Transverse colon (tissue), 4 donors: ENCODE results near the gene IKZF3. TPM values are rescaled to one million over a fixed set of nuclear protein-coding genes. Genes with fewer than 3 reads are reported as not detected.

Experiments
- DNase-seq: peaks from one replicate; pipeline ENCODE4 v3.0.0-alpha.2; 2019
- H3K27ac ChIP-seq, 4 donors: fragments of 200-600 bp; sonication (generic); 2 replicates each; pipeline ENCODE4 v1.5.1; 2016 to 2018; ENCODE audit warnings: inconsistent platforms in 4 of 4
- H3K27me3 ChIP-seq: fragments of 200-600 bp; sonication (generic); 2 replicates; pipeline ENCODE4 v1.5.1; 2017; ENCODE audit warnings: inconsistent platforms
- H3K36me3 ChIP-seq, 4 donors: fragments of 200-600 bp; sonication (generic); 2 replicates each; pipeline ENCODE4 v1.5.1; 2017 to 2019; ENCODE audit warnings: inconsistent platforms in 4 of 4
- H3K4me1 ChIP-seq, 4 donors: fragments of 200-600 bp; sonication (generic); 2 replicates each; pipeline ENCODE4 v1.5.1; 2017 to 2020; ENCODE audit warnings: inconsistent platforms in 4 of 4
- H3K4me3 ChIP-seq, 4 donors: fragments of 200-600 bp; sonication (generic); 1 replicate in 1 of 4; 2 replicates in 3 of 4; pipeline versions ENCODE4 v1.5.1 to v1.6.1; 2017 to 2019; ENCODE audit warnings: inconsistent platforms in 4 of 4
- H3K9me3 ChIP-seq, 2 donors: fragments of 200-600 bp; sonication (generic); 2 replicates each; pipeline ENCODE4 v1.5.1; 2017 to 2019; ENCODE audit warnings: inconsistent platforms in 2 of 2
- EP300 ChIP-seq: sonication (generic); formaldehyde crosslinking; IDR thresholded peaks from one replicate; pipeline ENCODE4 v1.6.1; 2017; ENCODE audit warnings: antibody characterized with exemption, low read depth
- POLR2A ChIP-seq: fragments of 450-650 bp; IDR thresholded peaks from one replicate; pipeline ENCODE4 v1.6.1; 2016; ENCODE audit warnings: antibody characterized with exemption, mild to moderate bottlenecking, moderate library complexity
- POLR2AphosphoS5 ChIP-seq, 3 donors: sonication (generic); formaldehyde crosslinking; IDR thresholded peaks; one replicate each; pipeline ENCODE4 v1.6.1; 2016; ENCODE audit warnings: antibody characterized with exemption in 3 of 3
- WGBS, 2 donors: methylation state at CpG; one replicate each; pipeline ENCODE4 v1.1.5; 2018; ENCODE audit warnings: low coverage in 1 of 2; 5-methylcytosine and 5-hydroxymethylcytosine counted together
- in situ Hi-C, 4 donors: fragments of 200-750 bp; cut with MboI; loops; one replicate each; pipeline versions ENCODE4 v1.15.0 to v1.15.1; 2017; ENCODE audit warnings: low sequenced_read_pairs in 3 of 4, low pct_ligation_motif_present in 1 of 4, low pct_unique_long_range_greater_than_20kb in 1 of 4
- intact Hi-C: fragments of 100-400 bp; cut with DNase I; formaldehyde crosslinking; loops from one replicate; pipeline ENCODE4 v1.15.1; 2023; ENCODE audit warnings: low total_unique reads
- total RNA-seq, 4 donors: library from RNA; depleted of rRNA; stranded (reverse); fragments of >200 nt; gene quantifications; one replicate each; pipeline ENCODE4 v1.1.0, GENCODE V29; 2016
- TF ChIP-seq, protein P1 (sequence below), 5 experiments: fragments of 200-600 bp in 3 of 5; fragments of 450-650 bp in 2 of 5; sonication (generic) in 3 of 5; IDR thresholded peaks; 1 replicate in 2 of 5; 2 replicates in 3 of 5; pipeline ENCODE4 v1.5.1; 2016 to 2017; ENCODE audit warnings: antibody characterized with exemption in 5 of 5, inconsistent platforms in 3 of 5, mild to moderate bottlenecking in 2 of 5, moderate library complexity in 1 of 5

IKZF3 gene
- total RNA-seq, 4 donors from 2014 or later = 2.2 to 13.5 (median 3.0) TPM

DNA sequence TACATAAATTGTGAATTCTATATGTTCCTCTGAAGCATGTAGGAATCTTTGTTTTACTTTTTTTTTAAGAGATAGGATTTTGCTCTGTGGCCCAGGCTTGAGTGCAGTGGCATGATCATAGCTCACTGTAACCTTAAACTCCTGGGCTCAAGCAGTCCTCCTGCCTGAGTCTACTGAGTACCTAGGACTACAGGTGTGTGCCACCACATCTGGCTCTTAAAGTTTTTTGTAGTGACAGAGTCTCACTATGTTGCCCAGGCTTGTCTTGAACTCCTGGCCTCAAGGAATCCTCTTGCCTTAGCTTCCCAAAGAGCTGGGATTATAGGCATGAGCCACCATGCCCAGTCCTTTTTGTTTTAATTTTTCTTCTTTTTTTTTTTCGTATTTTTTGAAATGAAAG, 25.3 kb downstream of the IKZF3 start:
- in situ Hi-C loops (no loop called here), intact Hi-C loops (no loop called here)
- H3K27me3 ChIP-seq = peaks cover 8% of the 10 kb centered on the region
- DNase-seq = no peak
- no peak for TF ChIP-seq POLR2AphosphoS5 (IDR thresholded peaks at IDR 0.05)
- TF ChIP-seq, protein P1, sequence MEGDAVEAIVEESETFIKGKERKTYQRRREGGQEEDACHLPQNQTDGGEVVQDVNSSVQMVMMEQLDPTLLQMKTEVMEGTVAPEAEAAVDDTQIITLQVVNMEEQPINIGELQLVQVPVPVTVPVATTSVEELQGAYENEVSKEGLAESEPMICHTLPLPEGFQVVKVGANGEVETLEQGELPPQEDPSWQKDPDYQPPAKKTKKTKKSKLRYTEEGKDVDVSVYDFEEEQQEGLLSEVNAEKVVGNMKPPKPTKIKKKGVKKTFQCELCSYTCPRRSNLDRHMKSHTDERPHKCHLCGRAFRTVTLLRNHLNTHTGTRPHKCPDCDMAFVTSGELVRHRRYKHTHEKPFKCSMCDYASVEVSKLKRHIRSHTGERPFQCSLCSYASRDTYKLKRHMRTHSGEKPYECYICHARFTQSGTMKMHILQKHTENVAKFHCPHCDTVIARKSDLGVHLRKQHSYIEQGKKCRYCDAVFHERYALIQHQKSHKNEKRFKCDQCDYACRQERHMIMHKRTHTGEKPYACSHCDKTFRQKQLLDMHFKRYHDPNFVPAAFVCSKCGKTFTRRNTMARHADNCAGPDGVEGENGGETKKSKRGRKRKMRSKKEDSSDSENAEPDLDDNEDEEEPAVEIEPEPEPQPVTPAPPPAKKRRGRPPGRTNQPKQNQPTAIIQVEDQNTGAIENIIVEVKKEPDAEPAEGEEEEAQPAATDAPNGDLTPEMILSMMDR (IDR thresholded peaks at IDR 0.05) = no peak
- TF ChIP-seq POLR2A = no peak
- TF ChIP-seq EP300 = no peak
- 40 to 88% methylated on average over 1 of the region's 1 CpG for WGBS, 2 donors
- H3K4me3 ChIP-seq = no peak overlapping the region
- H3K9me3 ChIP-seq = no peaks in the 10 kb centered on the region
- no peak overlapping the region for H3K27ac ChIP-seq
- H3K4me1 ChIP-seq = no peaks in the 10 kb centered on the region
- no peaks in the 10 kb centered on the region for H3K36me3 ChIP-seq

- in situ Hi-C loops = no loop called here
Measured at GRCh38 chr17:39838057-39838456, 26.1 kb downstream of the IKZF3 start.

GRCh38 chr17:39836117-39836516, 28.0 kb downstream of the IKZF3 start:
- no peak for TF ChIP-seq EP300
- TF ChIP-seq, protein P1 (IDR thresholded peaks at IDR 0.05) = no peak
- TF ChIP-seq POLR2AphosphoS5 (IDR thresholded peaks at IDR 0.05) = no peak
- TF ChIP-seq POLR2A = no peak
- Histone ChIP-seq H3K9me3 (no peaks in the 10 kb centered on the region), H3K4me1 (no peaks in the 10 kb centered on the region), H3K27ac (no peak overlapping the region), H3K36me3 (no peaks in the 10 kb centered on the region), H3K27me3 (peaks cover 5% of the 10 kb centered on the region), H3K4me3 (no peak overlapping the region)
- no peak for DNase-seq
- WGBS, 2 donors = 84 to 86% methylated on average over 1 to 5 of the region's 6 CpGs
- in situ Hi-C loops = no loop called here
- intact Hi-C loops = no loop called here

More at GRCh38 chr17:39838057-39838456, 26.1 kb downstream of the IKZF3 start:
- H3K4me3 ChIP-seq = no peak overlapping the region
- H3K36me3 ChIP-seq = no peaks in the 10 kb centered on the region
- no peak overlapping the region for H3K27ac ChIP-seq
- no peaks in the 10 kb centered on the region for H3K9me3 ChIP-seq
- intact Hi-C loops = no loop called here
- H3K4me1 ChIP-seq = no peaks in the 10 kb centered on the region
- TF ChIP-seq POLR2A (no peak), POLR2AphosphoS5 (IDR thresholded peaks at IDR 0.05) (no peak), EP300 (no peak)
- TF ChIP-seq, protein P1 (IDR thresholded peaks at IDR 0.05) = no peak
- H3K27me3 ChIP-seq = peaks cover 6% of the 10 kb centered on the region
- no peak for DNase-seq
- 67 to 86% methylated on average over 1 of the region's 1 CpG for WGBS, 2 donors

GRCh38 chr17:39835038-39835786, 28.9 kb downstream of the IKZF3 start:
- H3K4me1 ChIP-seq = no peaks in the 10 kb centered on the region
- H3K27me3 ChIP-seq = peaks cover 3% of the 10 kb centered on the region
- DNase-seq = no peak
- in situ Hi-C loops (no loop called here), intact Hi-C loops (no loop called here)
- H3K27ac ChIP-seq = no peak overlapping the region
- no peaks in the 10 kb centered on the region for H3K36me3 ChIP-seq
- TF ChIP-seq POLR2A (no peak), EP300 (no peak), POLR2AphosphoS5 (IDR thresholded peaks at IDR 0.05) (no peak)
- TF ChIP-seq, protein P1 (IDR thresholded peaks at IDR 0.05) = no peak
- 92 to 100% methylated on average over 2 to 16 of the region's 17 CpGs for WGBS, 2 donors
- H3K4me3 ChIP-seq = no peak overlapping the region
- no peaks in the 10 kb centered on the region for H3K9me3 ChIP-seq
